ENCODE measurements around the gene PPM1A.

DNA sequence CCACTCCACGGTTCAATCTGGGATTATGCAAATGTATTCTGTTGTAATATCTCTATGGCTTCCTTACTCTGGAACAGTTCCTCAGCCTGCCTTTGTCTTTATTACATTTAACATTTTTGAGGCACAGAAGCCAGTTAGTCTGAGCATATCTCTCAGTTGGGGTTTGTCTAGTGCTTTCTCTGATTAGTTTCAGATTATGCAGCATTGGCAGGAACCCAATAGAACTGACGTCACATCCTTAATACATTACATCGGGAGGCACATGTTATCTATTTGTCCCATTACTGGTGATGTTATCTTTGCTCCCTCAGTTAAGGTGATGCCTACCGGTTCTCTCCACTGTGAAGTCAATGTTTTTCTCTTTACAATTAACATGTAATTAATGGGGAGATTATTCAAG lies 62.4 kb downstream of the PPM1A start:
- TF ChIP-seq POLR2A (conservative IDR thresholded peaks at IDR 0.05) (no peak), ZNF12 (CRISPR knock-in tag; IDR thresholded peaks at IDR 0.05) (no peak), ATF1 (CRISPR knock-in tag; IDR thresholded peaks at IDR 0.05) (no peak), ATF1 (tag; IDR thresholded peaks at IDR 0.05) (peak; percentile 67)
- TF ChIP-seq, protein P1, sequence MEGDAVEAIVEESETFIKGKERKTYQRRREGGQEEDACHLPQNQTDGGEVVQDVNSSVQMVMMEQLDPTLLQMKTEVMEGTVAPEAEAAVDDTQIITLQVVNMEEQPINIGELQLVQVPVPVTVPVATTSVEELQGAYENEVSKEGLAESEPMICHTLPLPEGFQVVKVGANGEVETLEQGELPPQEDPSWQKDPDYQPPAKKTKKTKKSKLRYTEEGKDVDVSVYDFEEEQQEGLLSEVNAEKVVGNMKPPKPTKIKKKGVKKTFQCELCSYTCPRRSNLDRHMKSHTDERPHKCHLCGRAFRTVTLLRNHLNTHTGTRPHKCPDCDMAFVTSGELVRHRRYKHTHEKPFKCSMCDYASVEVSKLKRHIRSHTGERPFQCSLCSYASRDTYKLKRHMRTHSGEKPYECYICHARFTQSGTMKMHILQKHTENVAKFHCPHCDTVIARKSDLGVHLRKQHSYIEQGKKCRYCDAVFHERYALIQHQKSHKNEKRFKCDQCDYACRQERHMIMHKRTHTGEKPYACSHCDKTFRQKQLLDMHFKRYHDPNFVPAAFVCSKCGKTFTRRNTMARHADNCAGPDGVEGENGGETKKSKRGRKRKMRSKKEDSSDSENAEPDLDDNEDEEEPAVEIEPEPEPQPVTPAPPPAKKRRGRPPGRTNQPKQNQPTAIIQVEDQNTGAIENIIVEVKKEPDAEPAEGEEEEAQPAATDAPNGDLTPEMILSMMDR (IDR thresholded peaks at IDR 0.05 in 2 of 3, conservative IDR thresholded peaks at IDR 0.05 in 1 of 3; ENCODE audit: insufficient read depth in 2 of 3, low read depth in 1 of 3, low read length in 3 of 3) = no peak
- TF ChIP-seq, protein P2, sequence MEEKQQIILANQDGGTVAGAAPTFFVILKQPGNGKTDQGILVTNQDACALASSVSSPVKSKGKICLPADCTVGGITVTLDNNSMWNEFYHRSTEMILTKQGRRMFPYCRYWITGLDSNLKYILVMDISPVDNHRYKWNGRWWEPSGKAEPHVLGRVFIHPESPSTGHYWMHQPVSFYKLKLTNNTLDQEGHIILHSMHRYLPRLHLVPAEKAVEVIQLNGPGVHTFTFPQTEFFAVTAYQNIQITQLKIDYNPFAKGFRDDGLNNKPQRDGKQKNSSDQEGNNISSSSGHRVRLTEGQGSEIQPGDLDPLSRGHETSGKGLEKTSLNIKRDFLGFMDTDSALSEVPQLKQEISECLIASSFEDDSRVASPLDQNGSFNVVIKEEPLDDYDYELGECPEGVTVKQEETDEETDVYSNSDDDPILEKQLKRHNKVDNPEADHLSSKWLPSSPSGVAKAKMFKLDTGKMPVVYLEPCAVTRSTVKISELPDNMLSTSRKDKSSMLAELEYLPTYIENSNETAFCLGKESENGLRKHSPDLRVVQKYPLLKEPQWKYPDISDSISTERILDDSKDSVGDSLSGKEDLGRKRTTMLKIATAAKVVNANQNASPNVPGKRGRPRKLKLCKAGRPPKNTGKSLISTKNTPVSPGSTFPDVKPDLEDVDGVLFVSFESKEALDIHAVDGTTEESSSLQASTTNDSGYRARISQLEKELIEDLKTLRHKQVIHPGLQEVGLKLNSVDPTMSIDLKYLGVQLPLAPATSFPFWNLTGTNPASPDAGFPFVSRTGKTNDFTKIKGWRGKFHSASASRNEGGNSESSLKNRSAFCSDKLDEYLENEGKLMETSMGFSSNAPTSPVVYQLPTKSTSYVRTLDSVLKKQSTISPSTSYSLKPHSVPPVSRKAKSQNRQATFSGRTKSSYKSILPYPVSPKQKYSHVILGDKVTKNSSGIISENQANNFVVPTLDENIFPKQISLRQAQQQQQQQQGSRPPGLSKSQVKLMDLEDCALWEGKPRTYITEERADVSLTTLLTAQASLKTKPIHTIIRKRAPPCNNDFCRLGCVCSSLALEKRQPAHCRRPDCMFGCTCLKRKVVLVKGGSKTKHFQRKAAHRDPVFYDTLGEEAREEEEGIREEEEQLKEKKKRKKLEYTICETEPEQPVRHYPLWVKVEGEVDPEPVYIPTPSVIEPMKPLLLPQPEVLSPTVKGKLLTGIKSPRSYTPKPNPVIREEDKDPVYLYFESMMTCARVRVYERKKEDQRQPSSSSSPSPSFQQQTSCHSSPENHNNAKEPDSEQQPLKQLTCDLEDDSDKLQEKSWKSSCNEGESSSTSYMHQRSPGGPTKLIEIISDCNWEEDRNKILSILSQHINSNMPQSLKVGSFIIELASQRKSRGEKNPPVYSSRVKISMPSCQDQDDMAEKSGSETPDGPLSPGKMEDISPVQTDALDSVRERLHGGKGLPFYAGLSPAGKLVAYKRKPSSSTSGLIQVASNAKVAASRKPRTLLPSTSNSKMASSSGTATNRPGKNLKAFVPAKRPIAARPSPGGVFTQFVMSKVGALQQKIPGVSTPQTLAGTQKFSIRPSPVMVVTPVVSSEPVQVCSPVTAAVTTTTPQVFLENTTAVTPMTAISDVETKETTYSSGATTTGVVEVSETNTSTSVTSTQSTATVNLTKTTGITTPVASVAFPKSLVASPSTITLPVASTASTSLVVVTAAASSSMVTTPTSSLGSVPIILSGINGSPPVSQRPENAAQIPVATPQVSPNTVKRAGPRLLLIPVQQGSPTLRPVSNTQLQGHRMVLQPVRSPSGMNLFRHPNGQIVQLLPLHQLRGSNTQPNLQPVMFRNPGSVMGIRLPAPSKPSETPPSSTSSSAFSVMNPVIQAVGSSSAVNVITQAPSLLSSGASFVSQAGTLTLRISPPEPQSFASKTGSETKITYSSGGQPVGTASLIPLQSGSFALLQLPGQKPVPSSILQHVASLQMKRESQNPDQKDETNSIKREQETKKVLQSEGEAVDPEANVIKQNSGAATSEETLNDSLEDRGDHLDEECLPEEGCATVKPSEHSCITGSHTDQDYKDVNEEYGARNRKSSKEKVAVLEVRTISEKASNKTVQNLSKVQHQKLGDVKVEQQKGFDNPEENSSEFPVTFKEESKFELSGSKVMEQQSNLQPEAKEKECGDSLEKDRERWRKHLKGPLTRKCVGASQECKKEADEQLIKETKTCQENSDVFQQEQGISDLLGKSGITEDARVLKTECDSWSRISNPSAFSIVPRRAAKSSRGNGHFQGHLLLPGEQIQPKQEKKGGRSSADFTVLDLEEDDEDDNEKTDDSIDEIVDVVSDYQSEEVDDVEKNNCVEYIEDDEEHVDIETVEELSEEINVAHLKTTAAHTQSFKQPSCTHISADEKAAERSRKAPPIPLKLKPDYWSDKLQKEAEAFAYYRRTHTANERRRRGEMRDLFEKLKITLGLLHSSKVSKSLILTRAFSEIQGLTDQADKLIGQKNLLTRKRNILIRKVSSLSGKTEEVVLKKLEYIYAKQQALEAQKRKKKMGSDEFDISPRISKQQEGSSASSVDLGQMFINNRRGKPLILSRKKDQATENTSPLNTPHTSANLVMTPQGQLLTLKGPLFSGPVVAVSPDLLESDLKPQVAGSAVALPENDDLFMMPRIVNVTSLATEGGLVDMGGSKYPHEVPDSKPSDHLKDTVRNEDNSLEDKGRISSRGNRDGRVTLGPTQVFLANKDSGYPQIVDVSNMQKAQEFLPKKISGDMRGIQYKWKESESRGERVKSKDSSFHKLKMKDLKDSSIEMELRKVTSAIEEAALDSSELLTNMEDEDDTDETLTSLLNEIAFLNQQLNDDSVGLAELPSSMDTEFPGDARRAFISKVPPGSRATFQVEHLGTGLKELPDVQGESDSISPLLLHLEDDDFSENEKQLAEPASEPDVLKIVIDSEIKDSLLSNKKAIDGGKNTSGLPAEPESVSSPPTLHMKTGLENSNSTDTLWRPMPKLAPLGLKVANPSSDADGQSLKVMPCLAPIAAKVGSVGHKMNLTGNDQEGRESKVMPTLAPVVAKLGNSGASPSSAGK (IDR thresholded peaks at IDR 0.05) = no peak

Measured in K562 (cell line).